LHCN-M2 (cell line): ENCODE data around the gene ADGRG6. TPM values are rescaled to one million over a fixed set of nuclear protein-coding genes. Genes with fewer than 3 reads are reported as not detected.

Experiments used
- DNase-seq: peaks from one replicate; pipeline ENCODE4 v3.0.0-alpha.2; 2012; ENCODE audit warnings: low read depth
- total RNA-seq: library from RNA; depleted of rRNA; stranded (reverse); fragments of >200 nt; gene quantifications from 2 replicates; pipeline ENCODE4 v1.2.3, GENCODE V29; 2014

Gene ADGRG6
- total RNA-seq, 1 experiment from 2014 or later, result 1.8 TPM

- DNase-seq, result no peak
Measured at GRCh38 chr6:142290851-142291250, 11.0 kb upstream of the ADGRG6 start.

- no peak for DNase-seq
Measured at GRCh38 chr6:142291512-142291911, 10.3 kb upstream of the ADGRG6 start.

- no peak for DNase-seq
Measured at GRCh38 chr6:142292166-142292924, 9.5 kb upstream of the ADGRG6 start.

GRCh38 chr6:142293121-142293520, 8.7 kb upstream of the ADGRG6 start:
- no peak for DNase-seq

- no peak for DNase-seq
Measured at GRCh38 chr6:142294679-142295078, 7.1 kb upstream of the ADGRG6 start.

GRCh38 chr6:142296975-142297604, 4.7 kb upstream of the ADGRG6 start:
- DNase-seq, result no peak

GRCh38 chr6:142297605-142297995, 4.2 kb upstream of the ADGRG6 start:
- DNase-seq, result no peak

- peak; percentile 89 for DNase-seq
Measured at GRCh38 chr6:142297996-142298753, 3.6 kb upstream of the ADGRG6 start.

GRCh38 chr6:142300302-142300701, 1.5 kb upstream of the ADGRG6 start:
- peak; percentile 14 for DNase-seq

- peak; percentile 23 for DNase-seq
Measured at GRCh38 chr6:142300758-142301650, 803 bp upstream of the ADGRG6 start.

GRCh38 chr6:142302421-142303175, 791 bp downstream of the ADGRG6 start:
- no peak for DNase-seq

- DNase-seq, result no peak
Measured at GRCh38 chr6:142303176-142303533, 1.3 kb downstream of the ADGRG6 start.

GRCh38 chr6:142304241-142304640, 2.4 kb downstream of the ADGRG6 start:
- no peak for DNase-seq

GRCh38 chr6:142306736-142307135, 4.9 kb downstream of the ADGRG6 start:
- DNase-seq, result no peak

GRCh38 chr6:142307963-142308748, 6.3 kb downstream of the ADGRG6 start:
- no peak for DNase-seq

GRCh38 chr6:142309426-142309825, 7.6 kb downstream of the ADGRG6 start:
- no peak for DNase-seq

- DNase-seq, result peak; percentile 27
Measured at GRCh38 chr6:142313284-142313683, 11.5 kb downstream of the ADGRG6 start.

GRCh38 chr6:142316791-142317368, 15.1 kb downstream of the ADGRG6 start:
- no peak for DNase-seq

GRCh38 chr6:142318714-142319113, 16.9 kb downstream of the ADGRG6 start:
- DNase-seq, result no peak

- no peak for DNase-seq
Measured at GRCh38 chr6:142320366-142320765, 18.6 kb downstream of the ADGRG6 start.
